Endothelial cell of hepatic sinusoid (primary cell): ENCODE results near the gene NBPF3.

Source experiments
- in situ Hi-C: cut with HindIII; loops from 2 replicates; pipeline ENCODE4 v1.10.0; 2017; ENCODE audit warnings: low sequenced_read_pairs

NBPF3 gene

DNA sequence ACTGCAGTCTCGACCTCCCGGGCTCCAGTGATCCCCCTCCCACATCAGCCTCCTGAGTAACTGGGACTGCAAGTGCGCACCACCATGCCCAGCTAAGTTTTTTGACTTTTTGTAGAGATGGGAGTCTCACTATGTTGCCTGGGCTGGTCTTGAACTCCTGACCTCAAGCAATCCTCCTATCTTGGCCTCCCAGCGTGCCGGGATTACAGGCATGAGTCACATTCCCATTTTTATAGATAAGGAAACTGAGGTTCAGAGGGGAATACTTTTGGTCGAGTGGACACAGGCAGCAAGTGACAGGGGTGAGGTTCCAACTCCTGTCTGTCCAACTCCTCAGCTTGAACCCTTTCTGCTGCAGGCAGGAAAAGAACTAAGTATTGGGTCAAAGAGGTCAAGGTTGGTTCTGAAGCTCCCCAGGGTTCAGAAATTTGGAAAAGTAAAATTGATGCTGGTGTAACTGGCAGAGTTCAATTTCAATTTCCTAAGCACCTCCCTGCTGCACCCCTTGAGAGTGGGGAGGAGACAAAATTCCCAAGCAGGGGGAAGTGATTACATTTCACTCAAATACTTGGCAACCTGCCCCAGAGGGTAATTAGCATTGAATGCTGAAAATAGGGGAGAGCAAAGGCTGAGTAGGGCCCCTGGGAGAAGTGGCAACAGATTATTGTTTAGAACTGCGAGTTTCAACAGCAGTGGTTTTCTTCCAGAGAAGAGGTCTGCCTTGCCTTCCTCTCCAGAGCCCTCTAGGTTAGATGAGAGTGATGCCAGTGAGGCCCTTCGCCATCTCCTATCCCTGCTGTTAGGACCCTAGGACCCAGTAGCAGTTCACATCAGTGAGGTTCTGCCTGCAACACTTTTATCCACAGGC lies 51.8 kb downstream of the NBPF3 start:
- in situ Hi-C loops: loop anchor here (5.0 to 10.0 kb wide), 2 partner anchors 114 to 247 kb away; no protein-coding TSS in a partner anchor

DNA sequence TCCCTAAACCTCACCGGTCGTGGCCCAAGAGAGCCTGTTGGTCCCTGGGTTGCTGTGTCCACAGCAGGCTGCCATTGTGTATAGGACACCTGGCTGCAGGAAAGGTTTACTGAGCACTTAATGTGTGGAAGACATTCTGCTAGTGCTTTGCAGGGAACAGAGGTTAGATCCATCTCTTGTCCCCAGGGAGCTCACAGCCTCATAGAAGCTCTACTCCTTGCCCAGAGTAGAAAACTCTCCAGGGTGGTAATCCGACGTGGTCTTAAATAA lies 52.4 kb downstream of the NBPF3 start:
- in situ Hi-C loops: loop anchor here (5.0 to 10.0 kb wide), 2 partner anchors 115 to 247 kb away; no protein-coding TSS in a partner anchor

DNA sequence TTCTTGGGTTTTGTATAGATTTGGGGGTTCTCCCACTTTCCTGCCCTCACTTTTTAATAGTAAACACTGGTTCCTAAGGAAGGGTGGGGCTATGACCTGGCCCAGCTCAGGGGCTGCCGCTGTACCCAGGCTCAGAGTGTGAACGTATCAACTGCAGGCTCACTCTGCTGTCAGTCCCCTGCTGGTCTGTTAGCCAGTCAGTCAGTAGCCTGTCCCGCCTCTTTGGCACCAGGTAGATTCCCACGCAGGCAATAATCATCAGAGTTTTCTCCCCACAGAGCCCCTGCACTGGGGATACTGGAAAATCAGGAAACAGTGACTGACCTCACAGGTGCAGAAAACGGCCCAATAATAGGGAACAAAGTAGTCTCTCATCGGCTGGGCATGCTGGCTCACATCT lies 54.3 kb downstream of the NBPF3 start:
- in situ Hi-C loops: loop anchor here (5.0 to 10.0 kb wide), 2 partner anchors 117 to 249 kb away; no protein-coding TSS in a partner anchor

DNA sequence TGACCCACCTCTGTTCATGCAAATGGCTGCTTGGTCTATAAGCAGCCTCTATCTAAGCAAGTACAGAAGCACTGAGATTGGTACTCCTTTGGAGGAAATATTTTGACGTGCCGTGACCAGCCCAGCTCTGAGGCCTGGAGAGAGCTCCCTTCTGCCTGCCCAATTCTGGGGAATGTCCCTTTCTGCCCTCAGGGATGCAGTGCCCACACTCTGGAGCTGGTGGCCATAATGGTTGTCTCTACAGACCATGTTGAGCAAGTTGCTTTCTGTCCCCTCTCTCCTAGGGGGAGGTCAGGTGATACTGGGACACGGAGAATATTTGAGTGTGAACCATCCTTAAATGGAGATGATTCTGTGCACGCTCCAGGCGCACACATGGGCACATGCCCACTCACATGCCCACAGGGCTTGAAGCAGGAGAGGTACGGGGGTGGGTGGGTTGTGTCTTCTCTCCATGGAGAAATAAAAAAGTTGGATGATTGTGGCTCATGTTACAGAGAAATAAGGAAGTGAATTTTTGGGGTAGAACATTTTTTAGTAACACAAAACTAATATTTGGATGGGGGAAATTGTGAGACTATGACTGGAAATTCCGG lies 55.4 kb downstream of the NBPF3 start:
- in situ Hi-C loops: loop anchor here (10.0 kb wide), 1 partner anchor 251 kb away; no protein-coding TSS in a partner anchor

DNA sequence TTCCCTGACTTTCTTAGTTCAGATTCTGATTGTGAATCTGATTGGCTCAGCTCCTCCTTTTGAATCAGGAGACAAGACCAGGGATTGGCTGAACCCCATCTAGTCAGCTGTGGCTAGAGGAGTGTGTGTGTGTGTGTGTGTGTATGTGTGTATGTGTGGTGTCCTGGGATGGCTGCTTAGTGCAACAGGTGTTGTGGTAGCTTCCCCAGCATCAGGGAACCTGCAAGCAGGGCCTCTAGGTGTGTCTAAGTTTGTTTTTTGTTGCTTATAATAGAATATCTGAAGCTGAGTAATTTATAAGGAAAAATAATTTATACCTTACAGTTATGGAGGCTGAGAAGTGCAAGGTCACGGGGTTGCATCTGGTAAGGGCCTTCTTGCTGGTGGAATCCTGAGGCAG lies 56.1 kb downstream of the NBPF3 start:
- in situ Hi-C loops: loop anchor here (10.0 kb wide), 1 partner anchor 251 kb away; no protein-coding TSS in a partner anchor

DNA sequence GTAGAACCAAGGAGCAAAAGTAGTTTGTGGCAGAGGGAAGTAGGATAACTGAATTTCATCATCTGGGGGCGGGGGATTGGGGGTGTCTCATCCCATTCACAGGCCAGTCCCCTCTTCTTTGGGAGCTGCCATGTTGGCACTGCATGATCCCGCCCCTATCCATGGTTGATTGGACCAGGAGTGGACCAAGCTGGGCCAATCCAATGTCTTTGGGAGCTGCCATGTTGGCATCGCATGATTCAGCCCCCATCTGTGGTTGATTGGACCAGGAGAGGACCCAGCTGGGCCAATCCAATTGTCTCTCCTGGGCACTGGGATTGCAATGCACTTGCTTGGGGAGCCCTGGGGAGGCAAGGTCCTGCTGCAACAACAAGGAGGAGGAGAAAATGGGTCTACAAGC lies 56.9 kb downstream of the NBPF3 start:
- in situ Hi-C loops: loop anchor here (10.0 kb wide), 1 partner anchor 252 kb away; no protein-coding TSS in a partner anchor

DNA sequence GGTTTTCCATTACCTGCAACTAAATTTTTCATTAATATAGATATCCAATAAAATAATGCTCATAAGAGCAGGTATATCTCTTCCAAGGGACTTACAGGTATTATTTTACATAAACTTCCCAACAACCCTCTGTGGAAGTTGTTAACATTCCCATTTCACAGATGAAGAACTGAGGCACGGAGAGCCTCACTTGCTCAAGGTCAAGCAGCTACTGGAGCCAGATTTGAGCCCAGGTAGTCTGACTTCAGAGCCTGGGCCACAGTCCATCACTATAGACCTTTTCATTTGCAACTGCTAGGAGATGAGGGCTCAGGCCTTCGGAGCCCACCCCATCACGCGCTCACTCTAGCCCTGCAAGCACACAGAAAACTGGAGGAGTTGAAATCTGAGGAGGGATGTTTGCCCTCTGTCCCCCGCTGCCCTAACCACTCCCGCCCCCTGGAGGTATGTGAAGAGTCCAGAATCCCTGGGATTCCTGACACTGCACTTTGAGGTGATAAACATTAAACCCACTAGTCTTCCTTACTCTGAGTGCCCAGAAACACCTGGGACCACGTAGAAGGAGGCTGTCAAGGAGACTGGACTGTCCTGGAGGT lies 57.6 kb downstream of the NBPF3 start:
- in situ Hi-C loops: loop anchor here (10.0 kb wide), 1 partner anchor 253 kb away; no protein-coding TSS in a partner anchor

DNA sequence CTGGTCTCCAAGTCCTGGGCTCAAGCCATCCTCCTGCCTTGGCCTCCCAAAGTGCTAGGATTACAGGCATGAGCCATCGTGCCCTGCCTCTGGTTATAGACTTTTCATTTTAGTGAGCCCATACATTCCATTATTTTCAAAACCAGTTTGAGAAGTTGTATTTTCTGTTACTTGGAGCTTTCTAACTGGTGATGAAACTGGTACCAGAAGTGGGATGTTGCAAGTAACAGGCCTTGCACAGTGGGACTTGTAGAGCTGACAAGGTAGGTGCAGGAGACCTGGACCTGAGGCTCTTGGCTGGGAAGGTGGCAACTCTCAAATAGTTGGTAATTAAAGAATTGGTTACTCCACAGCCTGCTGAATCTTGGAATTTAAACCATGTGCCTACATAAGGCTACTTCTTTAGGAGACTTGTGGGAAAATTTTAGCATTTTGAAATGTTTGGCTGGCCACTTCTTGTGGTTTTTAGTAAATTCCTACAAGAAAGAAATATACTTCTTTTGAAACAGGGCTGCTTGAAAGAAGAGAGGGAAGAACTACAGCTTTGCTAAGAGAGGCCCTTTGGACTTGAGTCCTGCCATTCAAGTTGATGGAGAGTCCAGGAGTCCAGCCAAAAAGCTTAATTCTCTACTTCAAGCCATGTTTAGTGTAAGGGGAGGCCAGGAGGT lies 59.5 kb downstream of the NBPF3 start:
- in situ Hi-C loops: loop anchor here (10.0 kb wide), 1 partner anchor 255 kb away; no protein-coding TSS in a partner anchor

DNA sequence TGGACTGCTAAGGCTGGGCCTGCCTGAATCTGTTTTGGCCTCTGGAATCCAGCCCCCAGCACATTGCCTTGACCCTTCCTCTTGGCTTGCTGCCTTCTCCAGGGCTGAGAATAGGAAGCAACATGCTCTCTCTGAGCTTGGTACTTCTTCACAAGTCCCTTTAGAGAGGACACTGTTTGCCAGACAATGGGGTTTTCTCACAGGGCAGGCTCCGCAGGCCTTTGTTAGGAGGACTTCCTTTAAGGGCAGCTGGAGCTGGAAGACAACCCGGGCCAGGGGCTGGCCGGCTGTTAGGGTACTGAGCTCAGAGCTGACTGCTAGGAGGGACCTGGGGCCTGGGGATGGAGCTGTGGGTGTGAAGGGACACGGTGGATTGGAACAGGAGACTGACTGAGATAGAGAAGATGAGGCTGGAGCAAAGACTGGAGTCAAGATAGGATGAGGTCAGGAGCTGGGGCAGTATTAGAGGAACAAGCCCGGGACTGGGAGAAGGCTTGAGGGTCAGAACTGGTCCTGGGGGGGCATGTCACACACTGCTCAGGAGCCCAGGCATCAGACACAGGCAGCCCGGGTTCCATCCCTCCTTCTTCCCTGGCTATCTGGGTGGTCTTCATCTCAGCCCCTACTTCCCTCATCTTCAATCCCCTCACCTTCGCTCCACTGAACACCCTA lies 63.9 kb downstream of the NBPF3 start:
- in situ Hi-C loops: no loop called here

DNA sequence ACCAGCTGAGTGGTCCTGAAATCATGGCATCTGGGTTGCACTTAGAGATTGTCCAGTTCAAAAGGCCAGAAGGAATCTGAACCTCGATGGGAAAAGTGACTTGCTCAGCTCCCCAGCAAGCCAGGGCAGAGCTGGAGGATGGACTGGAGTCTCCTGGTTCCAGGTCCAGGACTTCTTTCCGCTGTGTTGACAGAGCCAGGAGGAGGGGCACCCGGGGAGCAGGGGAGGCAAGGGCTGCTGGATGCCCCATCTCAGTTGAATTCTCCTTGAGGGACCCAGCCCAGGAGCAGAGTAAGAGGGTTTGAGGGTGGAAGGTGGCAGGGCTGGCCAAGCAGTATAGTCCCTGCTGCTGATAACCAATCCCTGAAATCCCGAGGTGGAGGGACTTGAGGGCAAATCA lies 66.9 kb downstream of the NBPF3 start:
- in situ Hi-C loops: no loop called here

DNA sequence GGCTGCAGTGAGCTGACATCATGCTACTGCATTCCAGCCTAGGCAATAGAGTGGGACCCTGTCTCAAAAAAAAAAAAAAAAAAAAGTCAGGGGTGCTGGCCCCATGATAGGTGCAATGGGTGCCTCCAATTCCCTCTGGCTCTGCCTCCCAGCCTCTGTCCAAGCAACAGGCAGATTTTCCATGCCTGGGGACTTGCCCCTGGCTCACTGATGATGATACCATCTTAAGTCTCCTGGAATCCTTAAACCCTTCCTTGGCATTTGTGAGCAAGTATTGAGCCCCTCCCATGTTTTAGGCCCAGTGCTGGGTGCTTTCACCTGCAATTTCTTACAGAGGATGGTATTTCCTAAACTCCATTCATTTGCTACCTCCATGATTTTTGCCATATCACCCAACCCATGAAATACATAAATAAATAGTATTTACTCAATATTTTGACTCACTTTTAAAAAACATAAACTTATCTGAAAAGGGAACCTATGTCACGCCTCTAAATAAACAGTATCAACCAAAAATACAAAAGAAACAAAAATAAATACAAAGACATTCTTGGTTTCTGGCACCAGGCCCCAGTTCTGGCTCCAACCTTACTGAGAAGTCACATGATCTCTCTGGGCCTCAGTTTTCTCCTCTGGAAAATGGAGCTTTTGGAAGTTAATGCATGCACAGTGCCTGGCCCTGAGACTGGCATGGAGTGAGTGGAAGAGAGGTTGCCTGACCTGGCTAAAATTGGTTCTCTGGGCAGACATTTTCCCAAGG lies 67.8 kb downstream of the NBPF3 start:
- in situ Hi-C loops: no loop called here

DNA sequence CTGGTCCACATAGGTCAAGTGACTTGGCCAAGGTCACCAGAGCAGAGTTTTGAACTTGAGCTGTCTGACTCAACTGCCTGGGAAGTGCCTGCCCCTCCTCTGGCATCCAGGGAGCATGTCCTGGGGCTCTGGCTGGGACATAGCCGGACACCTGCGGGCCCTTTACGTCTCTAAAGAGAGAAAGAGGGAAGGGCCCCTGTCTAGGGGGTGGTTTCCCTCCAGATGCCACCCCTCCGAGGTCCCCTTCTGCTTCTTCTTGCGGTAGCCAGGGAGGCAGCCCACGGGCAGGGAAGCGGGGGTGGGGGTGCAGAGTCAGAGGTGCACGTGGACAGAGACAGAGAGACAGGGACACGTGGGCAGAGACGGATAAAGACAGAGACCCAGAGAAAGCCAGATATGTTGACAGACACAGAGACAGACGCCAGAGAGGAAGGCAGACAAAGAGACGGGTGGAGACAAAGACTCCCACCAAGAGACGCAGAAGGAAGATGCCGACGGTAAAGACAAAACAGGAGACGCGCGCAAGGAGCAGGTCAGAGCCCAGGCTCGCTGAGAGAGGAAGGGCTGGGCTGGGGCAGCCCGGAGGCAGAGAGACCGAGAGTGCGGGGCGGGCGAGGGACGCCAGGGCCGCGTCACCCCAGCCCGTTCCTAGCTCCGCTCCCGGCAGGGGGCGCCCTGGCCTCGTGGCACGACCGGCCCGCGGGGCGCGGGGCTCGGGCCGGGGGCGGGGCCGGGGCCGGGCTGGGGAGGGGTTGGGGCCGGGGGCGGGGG lies 68.8 kb downstream of the NBPF3 start:
- in situ Hi-C loops: no loop called here

DNA sequence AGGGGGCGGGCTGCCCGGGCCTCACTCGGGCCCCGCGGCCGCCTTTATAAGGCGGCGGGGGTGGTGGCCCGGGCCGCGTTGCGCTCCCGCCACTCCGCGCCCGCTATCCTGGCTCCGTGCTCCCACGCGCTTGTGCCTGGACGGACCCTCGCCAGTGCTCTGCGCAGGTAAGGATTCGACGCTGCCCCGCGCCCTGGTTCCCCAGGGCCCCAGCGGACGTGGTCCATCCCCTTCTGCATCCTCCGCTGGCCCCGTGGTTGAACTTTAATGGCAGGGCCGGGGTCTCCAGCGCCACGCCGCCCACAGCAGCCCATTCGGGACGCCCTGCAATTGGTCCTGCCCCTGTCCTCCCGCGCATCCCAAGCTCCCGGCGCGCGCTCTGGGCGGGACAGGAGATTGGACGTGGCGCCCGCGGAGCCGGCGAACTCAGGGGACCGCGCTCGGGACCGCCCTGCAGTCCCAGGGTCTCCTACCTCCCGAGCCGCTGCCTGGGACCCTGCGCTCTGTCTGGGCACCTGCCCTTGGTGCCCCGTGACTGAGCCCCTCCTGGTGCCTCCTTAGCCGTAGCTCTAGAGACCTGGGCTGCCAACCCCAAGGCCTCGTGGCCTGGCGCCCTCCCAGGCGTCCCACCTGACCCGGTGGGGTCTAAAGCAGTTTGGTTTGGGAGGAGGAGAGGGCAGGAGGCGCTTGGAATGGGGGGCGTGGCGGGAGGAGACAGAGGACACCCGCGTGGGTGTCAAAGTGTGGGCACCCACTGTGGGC lies 69.6 kb downstream of the NBPF3 start, which contains the start of gene ALPL:
Gene ALPL, plus strand, starts transcription at position 73 of the 762 bp plus-strand sequence. CDS start 44,659 bp downstream, outside the sequence.
- in situ Hi-C loops: no loop called here

DNA sequence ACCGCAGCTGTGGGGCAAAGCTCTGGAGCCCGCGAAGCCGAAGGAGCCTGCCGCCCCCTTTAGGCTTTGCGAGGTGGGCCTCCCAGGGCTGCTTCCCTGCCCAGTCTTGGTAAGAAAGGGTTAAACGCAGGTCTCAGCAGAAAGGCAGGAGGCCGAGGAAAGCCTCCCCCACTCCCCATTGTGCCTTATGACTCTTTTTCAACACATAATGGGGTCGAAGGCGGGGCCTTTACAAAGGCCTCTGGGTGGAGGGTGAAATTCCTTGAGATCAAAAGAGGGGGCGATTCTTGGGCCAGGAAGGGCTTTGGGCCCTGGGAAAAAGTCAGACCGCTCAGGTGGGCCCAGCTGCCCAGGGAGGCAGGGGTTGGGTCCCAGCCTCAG lies 70.2 kb downstream of the NBPF3 start:
- in situ Hi-C loops: no loop called here

DNA sequence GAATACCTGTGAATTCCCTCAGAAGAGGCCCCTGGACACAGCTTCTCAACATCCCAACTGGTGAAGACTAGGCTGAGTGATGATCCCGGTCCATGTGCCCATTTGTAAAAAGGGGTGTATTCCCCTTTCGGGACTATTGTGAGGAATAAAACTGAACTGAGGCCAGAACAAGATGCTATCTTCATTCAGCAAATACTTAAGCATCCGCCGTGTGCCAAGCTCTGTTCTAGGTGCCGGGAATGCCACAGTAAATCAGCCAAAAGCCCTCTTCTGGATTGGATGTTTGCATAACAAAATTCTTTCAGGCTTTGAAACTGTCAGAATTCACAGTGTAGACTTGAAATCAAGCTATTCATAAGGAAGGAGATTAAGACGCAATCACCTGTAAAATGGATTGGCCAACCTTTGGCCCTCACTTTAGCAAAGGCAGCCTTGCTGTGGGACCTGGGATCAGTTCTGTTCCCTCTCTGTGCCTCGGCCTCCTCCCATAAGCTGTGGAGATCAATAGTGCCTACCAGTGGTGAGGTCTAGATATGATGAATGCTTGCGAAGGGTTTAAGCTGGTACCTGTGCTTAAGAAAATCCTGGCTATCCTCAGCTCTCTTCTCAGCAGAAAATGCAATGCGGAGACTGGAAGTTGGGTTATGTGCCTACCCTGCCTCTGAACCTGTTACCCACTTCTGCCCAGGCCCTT lies 71.1 kb downstream of the NBPF3 start:
- in situ Hi-C loops: no loop called here

DNA sequence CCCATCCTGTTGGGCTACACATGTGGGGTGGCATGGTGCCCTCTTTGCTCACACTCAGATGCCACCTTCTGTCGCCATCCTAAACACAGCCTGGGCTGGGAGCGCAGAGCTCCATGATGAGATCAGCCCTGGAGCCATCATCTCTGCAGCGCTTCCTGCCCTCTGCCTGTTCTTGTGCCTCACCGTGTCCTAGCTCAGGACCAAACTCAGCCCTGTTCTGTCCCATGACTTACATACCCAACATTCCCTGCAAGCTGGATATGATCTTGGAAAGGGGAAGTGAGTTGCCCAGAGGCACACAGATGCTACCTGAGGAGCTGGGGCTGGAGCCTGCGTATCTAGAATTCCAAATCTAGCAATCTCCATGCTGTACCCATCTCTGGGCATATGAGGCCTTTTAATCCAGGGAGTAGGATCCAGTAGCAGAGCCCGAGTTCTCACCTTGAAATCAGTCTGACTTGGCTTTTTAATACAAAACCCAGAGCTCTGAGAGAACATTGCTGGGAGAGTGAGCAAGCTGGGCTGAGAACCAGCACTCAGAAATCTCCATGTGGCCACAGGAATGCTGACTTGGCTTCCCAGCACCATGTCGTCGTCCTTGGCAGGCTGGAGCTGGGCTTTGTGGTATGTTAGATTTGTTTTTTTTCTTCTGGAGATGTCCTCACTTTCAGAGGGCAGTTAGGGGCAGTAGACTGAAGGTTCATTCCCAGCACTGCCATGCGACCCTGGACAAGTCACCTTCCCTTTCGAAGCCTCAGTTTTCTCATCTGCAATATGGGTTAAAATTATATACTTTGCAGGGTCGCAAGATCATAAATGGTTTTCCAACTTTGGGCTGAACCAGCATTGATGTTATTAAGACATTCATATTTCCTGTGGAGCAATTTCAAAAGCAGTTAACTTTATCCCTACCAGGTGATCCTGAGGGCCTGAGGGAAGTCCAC lies 71.9 kb downstream of the NBPF3 start:
- in situ Hi-C loops: no loop called here

DNA sequence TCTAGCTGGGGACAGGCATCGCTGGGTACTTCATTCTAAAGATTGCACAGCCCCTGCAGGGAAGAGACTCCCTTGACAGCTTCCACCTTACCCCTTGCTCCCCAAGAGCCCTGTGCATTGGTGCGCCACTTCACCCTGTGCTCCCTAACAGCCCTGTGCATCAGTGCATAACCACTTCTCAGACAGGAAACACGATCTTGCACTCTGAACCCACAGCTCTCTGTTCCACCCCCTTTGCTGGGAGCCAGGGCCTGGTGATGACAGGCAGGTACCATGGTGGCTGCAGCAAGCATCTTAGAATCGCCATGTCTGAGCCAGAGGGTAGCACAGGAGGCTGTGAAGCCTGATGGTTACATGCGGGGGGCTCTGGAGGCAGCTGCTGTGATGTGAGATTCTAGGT lies 74.3 kb downstream of the NBPF3 start:
- in situ Hi-C loops: no loop called here
